Transverse colon (tissue), 3 donors: Measurements from ENCODE around the gene LCP1.

Source experiments
- CTCF ChIP-seq, 5 experiments: fragments of 200-600 bp in 3 of 5; fragments of 450-650 bp in 2 of 5; sonication (generic) in 3 of 5; IDR thresholded peaks; 1 replicate in 2 of 5; 2 replicates in 3 of 5; pipeline ENCODE4 v1.5.1; 2016 to 2017; ENCODE audit warnings: antibody characterized with exemption in 5 of 5, inconsistent platforms in 3 of 5, mild to moderate bottlenecking in 2 of 5, moderate library complexity in 1 of 5
- EP300 ChIP-seq: sonication (generic); formaldehyde crosslinking; IDR thresholded peaks from one replicate; pipeline ENCODE4 v1.6.1; 2017; ENCODE audit warnings: antibody characterized with exemption, low read depth

- TF ChIP-seq CTCF (IDR thresholded peaks at IDR 0.05): no peak
- TF ChIP-seq EP300: no peak
Observed at GRCh38 chr13:46088821-46089562, 93.0 kb downstream of the LCP1 start.
